ENCODE measurements around the gene AMER3. TPM values are rescaled to one million over a fixed set of nuclear protein-coding genes. Genes with fewer than 3 reads are reported as not detected.

AMER3 gene
- total and polyA plus RNA-seq, 2 of the 8 experiments (the other 6 are each of a cell fraction or from before 2014, with no cell fraction given): 0.15 to 0.19 TPM

DNA sequence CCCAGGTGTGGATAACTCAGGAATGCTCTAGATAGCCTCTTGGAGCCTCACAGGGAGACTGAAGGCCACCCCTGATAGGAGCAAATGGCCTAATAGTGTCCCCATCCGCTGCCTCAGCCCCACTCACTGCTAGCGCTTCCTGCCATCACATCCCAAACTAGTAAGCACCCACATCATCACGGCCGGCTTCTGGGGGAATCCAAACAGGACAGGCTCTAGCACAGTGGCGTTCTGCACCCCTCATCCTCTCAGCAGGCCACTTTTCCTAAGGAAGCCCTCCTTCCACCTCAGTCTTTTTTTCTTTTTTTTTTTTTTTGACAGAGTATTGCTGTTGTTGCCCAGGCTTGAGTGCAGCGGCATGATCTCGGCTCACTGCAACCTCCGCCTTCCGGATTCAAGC is 6.3 kb upstream of the AMER3 start (continued):
- TF ChIP-seq, protein P1, sequence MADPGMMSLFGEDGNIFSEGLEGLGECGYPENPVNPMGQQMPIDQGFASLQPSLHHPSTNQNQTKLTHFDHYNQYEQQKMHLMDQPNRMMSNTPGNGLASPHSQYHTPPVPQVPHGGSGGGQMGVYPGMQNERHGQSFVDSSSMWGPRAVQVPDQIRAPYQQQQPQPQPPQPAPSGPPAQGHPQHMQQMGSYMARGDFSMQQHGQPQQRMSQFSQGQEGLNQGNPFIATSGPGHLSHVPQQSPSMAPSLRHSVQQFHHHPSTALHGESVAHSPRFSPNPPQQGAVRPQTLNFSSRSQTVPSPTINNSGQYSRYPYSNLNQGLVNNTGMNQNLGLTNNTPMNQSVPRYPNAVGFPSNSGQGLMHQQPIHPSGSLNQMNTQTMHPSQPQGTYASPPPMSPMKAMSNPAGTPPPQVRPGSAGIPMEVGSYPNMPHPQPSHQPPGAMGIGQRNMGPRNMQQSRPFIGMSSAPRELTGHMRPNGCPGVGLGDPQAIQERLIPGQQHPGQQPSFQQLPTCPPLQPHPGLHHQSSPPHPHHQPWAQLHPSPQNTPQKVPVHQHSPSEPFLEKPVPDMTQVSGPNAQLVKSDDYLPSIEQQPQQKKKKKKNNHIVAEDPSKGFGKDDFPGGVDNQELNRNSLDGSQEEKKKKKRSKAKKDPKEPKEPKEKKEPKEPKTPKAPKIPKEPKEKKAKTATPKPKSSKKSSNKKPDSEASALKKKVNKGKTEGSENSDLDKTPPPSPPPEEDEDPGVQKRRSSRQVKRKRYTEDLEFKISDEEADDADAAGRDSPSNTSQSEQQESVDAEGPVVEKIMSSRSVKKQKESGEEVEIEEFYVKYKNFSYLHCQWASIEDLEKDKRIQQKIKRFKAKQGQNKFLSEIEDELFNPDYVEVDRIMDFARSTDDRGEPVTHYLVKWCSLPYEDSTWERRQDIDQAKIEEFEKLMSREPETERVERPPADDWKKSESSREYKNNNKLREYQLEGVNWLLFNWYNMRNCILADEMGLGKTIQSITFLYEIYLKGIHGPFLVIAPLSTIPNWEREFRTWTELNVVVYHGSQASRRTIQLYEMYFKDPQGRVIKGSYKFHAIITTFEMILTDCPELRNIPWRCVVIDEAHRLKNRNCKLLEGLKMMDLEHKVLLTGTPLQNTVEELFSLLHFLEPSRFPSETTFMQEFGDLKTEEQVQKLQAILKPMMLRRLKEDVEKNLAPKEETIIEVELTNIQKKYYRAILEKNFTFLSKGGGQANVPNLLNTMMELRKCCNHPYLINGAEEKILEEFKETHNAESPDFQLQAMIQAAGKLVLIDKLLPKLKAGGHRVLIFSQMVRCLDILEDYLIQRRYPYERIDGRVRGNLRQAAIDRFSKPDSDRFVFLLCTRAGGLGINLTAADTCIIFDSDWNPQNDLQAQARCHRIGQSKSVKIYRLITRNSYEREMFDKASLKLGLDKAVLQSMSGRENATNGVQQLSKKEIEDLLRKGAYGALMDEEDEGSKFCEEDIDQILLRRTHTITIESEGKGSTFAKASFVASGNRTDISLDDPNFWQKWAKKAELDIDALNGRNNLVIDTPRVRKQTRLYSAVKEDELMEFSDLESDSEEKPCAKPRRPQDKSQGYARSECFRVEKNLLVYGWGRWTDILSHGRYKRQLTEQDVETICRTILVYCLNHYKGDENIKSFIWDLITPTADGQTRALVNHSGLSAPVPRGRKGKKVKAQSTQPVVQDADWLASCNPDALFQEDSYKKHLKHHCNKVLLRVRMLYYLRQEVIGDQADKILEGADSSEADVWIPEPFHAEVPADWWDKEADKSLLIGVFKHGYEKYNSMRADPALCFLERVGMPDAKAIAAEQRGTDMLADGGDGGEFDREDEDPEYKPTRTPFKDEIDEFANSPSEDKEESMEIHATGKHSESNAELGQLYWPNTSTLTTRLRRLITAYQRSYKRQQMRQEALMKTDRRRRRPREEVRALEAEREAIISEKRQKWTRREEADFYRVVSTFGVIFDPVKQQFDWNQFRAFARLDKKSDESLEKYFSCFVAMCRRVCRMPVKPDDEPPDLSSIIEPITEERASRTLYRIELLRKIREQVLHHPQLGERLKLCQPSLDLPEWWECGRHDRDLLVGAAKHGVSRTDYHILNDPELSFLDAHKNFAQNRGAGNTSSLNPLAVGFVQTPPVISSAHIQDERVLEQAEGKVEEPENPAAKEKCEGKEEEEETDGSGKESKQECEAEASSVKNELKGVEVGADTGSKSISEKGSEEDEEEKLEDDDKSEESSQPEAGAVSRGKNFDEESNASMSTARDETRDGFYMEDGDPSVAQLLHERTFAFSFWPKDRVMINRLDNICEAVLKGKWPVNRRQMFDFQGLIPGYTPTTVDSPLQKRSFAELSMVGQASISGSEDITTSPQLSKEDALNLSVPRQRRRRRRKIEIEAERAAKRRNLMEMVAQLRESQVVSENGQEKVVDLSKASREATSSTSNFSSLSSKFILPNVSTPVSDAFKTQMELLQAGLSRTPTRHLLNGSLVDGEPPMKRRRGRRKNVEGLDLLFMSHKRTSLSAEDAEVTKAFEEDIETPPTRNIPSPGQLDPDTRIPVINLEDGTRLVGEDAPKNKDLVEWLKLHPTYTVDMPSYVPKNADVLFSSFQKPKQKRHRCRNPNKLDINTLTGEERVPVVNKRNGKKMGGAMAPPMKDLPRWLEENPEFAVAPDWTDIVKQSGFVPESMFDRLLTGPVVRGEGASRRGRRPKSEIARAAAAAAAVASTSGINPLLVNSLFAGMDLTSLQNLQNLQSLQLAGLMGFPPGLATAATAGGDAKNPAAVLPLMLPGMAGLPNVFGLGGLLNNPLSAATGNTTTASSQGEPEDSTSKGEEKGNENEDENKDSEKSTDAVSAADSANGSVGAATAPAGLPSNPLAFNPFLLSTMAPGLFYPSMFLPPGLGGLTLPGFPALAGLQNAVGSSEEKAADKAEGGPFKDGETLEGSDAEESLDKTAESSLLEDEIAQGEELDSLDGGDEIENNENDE (IDR thresholded peaks at IDR 0.05; ENCODE audit: insufficient replicate concordance, low read length): no peak
- TF ChIP-seq EGR1 (IDR thresholded peaks at IDR 0.05; ENCODE audit: borderline replicate concordance, low read depth, low read length): no peak
- no peak for TF ChIP-seq JUND (IDR thresholded peaks at IDR 0.05; ENCODE audit: low read length)
- no peak for TF ChIP-seq EZH2 (IDR thresholded peaks at IDR 0.05; ENCODE audit: low read depth, low read length, severe bottlenecking)
- no peak for TF ChIP-seq SUZ12 (IDR thresholded peaks at IDR 0.05; ENCODE audit: low read length)

Measured in H1 (cell line).